HEK293T (cell line): ENCODE results near the gene SAAL1.

Experiments used
- FOXA1 ChIP-seq: fragments of 450-650 bp; IDR thresholded peaks from 2 replicates; pipeline ENCODE4 v1.6.1; 2016; ENCODE audit warnings: mild to moderate bottlenecking
- NFRKB ChIP-seq: fragments of 450-650 bp; IDR thresholded peaks from 2 replicates; pipeline ENCODE4 v1.6.1; 2016; ENCODE audit warnings: mild to moderate bottlenecking, moderate library complexity
- SP1 ChIP-seq: fragments of 450-650 bp; IDR thresholded peaks from 2 replicates; pipeline ENCODE4 v1.6.1; 2017
- TARDBP ChIP-seq: fragments of 450-650 bp; IDR thresholded peaks from 2 replicates; pipeline ENCODE4 v1.6.1; 2016

DNA sequence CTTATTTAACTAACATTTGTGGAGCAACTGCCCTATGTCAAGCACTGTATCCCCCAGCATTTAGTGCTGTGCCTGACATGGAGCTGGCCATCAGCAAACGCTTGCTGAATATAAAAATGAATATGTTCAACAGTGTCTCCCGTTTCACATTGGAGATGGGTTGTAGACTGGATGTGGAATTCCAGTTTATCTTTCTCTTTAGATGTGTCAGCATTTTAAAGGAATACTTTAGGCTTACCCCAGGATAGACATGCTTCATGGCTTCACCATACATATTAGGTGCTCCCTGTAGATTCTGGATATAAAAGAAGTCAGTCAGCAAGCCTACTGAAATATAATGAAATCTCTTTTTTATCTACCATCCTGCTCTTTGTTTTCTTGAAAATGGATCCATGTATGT lies 38.5 kb downstream of the SAAL1 start:
- TF ChIP-seq SP1 (no peak), TARDBP (no peak), NFRKB (no peak), FOXA1 (no peak)
